Measurements from ENCODE around the gene METRNL. TPM values are rescaled to one million over a fixed set of nuclear protein-coding genes. Genes with fewer than 3 reads are reported as not detected.
"Not testable (repeated sequence)": the region's sequence is repeated elsewhere in the genome, so short reads cannot be mapped to it uniquely, and the experiment has no call there.

METRNL gene
- total RNA-seq, 1 donor = 72.7 TPM

DNA sequence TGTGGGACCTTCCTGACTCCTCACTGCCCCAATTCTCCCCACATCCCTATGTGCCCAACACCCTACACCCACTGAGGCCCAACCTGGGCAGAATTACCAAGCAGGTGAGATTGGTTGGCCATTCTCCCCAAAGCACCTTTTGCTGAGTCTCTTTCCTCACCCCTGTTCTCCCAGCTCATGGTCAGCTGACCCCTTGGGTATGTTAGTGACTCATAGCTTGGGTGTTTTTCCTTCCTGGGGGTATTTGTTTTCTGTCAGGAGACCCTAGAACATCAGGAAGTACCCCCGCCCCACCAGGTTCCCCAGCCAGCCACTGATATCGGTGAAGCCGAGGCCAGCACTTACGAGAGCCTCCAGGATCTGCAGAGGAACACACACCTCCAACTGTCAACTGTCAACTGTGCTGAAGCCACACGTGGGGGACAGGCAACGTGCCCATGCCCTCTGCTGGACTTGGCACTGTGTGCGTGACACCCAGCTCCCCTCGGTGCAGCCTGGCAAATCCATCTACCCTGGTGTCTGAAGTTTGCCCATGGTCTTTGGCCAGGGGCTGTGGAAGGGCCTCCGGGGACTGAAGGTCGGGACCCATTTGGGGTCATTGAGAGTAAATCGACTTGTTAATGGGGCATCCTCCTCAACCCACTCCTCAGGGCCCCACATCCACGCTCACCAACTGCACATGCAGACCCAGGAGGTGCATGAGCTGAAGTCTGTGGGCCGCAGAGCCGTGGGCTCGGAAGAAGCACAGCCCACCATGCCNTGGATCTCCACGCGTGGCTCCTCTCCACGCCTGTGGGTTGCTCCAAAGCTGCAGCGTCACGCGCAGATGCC is 53.1 kb downstream of the METRNL start:
- Histone ChIP-seq H3K4me1 (ENCODE audit: insufficient read depth, low read length) (no peaks in the 10 kb centered on the region), H3K27me3 (ENCODE audit: insufficient read depth, low read length) (no peaks in the 10 kb centered on the region), H3K4me3 (ENCODE audit: low read length) (no peak overlapping the region), H3K9me3 (ENCODE audit: low read depth, low read length) (no peaks in the 10 kb centered on the region)

DNA sequence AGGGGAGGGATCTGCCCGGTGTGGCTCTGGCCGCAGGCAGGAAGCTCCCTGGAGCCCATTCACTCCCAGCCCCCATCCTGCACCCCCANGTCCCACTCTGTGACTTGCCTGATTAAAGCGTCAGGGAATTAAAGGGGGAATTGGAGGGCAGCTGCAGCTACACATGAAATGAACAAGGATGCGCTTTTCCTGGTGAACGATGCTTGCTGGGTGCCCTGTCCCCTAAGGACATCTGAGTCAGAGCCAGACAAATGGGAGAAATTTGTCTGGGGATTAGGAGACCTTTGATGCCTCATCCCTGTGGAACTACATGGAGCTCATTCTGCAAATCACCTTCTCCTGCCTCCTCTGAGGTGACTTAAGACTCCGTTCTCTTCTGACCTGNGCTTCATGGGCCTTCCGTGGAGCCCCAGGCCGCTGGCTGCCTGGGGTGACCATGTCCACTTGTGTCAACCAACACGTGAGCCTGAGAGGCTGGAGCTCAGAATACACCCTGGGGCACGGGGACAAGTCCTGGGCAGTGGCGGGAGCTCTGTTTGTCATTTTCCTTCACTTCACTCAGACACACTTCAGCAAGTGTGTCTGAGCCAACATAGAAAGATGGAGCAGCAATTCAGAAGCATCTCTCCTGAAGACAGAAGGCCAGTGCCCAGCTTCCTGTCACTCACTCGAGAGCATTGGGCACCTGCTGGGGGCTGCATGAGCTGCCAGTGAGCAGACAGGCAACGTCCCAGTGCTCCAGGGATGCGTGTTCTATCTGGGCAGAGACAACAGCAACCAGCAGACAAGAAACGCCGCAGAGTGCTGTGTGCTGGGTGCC is 54.1 kb downstream of the METRNL start:
- Histone ChIP-seq H3K9me3 (ENCODE audit: low read depth, low read length) (no peaks in the 10 kb centered on the region), H3K4me1 (ENCODE audit: insufficient read depth, low read length) (no peaks in the 10 kb centered on the region), H3K27me3 (ENCODE audit: insufficient read depth, low read length) (no peaks in the 10 kb centered on the region)

DNA sequence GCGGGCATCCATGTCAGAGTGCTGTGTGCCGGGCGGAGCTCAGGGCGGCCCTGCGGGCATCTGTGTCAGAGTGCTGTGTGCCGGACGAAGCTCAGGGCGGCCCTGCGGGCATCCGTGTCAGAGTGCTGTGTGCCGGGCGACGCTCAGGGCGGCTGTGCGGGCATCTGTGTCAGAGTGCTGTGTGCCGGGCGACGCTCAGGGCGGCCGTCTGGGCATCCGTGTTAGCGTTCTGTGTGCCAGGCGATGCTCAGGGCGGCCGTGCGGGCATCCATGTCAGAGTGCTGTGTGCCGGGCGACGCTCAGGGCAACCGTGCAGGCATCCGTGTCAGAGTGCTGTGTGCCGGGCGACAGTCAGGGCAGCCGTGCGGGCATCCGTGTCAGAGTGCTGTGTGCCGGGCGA is 55.0 kb downstream of the METRNL start:
- H3K4me1 ChIP-seq (ENCODE audit: insufficient read depth, low read length); H3K27me3 ChIP-seq (ENCODE audit: insufficient read depth, low read length); H3K9me3 ChIP-seq (ENCODE audit: low read depth, low read length); H3K4me3 ChIP-seq (ENCODE audit: low read length): not testable (repeated sequence)

More for the DNA sequence above, 54.1 kb downstream of the METRNL start:
- H3K4me3 ChIP-seq (ENCODE audit: low read length) = no peak overlapping the region

DNA sequence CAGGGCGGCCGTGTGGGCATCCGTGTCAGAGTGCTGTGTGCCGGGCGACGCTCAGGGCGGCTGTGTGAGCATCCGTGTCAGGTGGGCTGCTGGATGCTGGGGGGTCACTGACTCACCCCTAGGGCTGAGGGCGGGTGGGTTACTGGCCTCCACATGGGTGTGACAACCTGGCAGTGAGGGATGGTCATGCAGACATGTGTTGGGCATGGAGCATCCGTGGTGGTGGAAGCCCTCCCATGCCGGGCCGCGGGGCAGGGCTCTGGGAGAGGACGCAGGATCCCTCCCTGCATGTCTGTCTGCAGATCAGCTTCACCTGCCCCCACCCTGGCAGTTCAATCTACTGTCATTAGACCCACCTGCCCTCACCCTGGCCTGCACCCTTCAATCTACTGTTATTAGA is 56.3 kb downstream of the METRNL start:
- H3K4me1 ChIP-seq (ENCODE audit: insufficient read depth, low read length) = no peaks in the 10 kb centered on the region
- H3K4me3 ChIP-seq (ENCODE audit: low read length) = no peak overlapping the region
- no peaks in the 10 kb centered on the region for H3K9me3 ChIP-seq (ENCODE audit: low read depth, low read length)
- no peaks in the 10 kb centered on the region for H3K27me3 ChIP-seq (ENCODE audit: insufficient read depth, low read length)

DNA sequence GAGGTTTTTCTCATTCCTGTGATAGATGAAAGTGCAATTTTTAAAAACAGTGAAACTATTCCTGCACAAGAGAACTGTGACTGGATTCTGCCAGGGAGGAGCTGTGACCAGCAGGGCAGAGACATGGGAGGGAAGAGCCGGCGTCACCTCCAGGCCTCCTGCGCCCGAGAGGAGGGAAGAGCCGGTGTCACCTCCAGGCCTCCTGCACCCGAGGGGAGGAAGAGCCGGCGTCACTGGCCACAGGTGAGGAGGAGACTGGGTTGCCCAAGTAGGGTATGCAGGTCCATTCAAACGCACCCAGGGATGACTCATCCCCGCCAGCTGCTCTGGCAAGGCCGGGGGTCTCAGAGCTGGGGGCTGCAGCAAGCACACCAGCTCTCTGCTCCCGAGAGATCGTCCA is 56.7 kb downstream of the METRNL start:
- H3K4me1 ChIP-seq (ENCODE audit: insufficient read depth, low read length) = no peaks in the 10 kb centered on the region
- H3K9me3 ChIP-seq (ENCODE audit: low read depth, low read length) = no peaks in the 10 kb centered on the region
- no peak overlapping the region for H3K4me3 ChIP-seq (ENCODE audit: low read length)
- H3K27me3 ChIP-seq (ENCODE audit: insufficient read depth, low read length) = no peaks in the 10 kb centered on the region

DNA sequence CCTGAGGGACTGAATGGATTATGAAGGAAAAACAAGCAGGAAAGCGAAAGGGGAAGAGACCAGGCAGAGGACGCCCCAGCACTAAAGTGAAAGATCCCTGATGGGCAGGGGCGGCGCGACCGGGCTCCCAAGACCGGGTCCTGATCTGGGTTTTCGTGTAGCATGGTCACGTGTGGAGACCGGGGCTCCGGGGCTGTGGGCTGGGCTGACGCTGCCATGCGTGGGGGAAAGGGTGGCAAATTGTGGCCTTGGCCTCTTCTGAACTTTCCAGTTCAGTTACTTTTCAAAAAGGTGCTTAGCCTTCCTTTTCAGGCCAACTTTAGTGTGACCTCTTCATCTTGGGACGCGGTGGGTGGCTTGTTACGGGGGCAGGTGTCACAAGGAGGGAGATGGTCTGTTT is 57.5 kb downstream of the METRNL start:
- Histone ChIP-seq H3K4me3 (ENCODE audit: low read length) (no peak overlapping the region), H3K27me3 (ENCODE audit: insufficient read depth, low read length) (no peaks in the 10 kb centered on the region), H3K9me3 (ENCODE audit: low read depth, low read length) (no peaks in the 10 kb centered on the region), H3K4me1 (ENCODE audit: insufficient read depth, low read length) (no peaks in the 10 kb centered on the region)

DNA sequence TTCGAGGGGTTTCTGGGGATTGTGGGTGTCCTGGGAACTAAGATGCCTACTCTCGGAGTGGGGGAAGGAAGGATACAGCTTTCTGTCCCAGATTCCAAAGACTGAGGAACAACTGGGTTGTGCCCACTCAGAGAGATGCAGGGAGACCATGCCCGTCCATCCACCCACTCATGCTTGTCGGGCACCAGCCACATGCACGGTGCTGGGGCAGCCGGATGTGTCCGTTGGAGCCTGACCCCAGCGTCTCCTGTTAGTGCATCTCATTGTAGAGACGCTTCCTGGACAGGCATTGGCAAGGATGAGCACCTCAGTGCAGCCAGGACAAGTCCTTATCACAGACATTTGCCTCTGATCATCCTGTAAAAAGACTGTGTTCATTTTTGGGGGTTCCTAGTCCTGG is 58.1 kb downstream of the METRNL start:
- no peak overlapping the region for H3K4me3 ChIP-seq (ENCODE audit: low read length)
- H3K9me3 ChIP-seq (ENCODE audit: low read depth, low read length) = no peaks in the 10 kb centered on the region
- no peaks in the 10 kb centered on the region for H3K4me1 ChIP-seq (ENCODE audit: insufficient read depth, low read length)
- H3K27me3 ChIP-seq (ENCODE audit: insufficient read depth, low read length) = no peaks in the 10 kb centered on the region

DNA sequence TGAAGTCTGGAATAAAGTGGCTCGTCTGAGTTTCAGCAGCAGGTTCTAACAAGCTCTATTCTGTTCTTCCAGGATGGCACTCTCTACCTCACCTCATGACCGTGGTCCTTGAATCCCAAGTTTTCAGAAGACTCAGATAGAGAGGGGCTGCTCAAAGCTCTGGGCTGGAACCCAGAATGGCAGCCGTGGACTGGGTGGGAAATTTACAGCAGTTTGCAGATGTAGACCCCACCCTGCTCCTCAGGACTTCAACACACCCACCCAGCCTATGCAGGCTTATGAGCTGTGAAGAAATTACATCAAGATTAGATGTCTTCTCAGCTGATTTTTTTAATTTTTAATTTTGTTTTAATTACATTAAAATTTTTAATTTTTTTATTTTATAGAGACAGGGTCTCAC is 59.4 kb downstream of the METRNL start:
- Histone ChIP-seq H3K9me3 (ENCODE audit: low read depth, low read length) (no peaks in the 10 kb centered on the region), H3K4me1 (ENCODE audit: insufficient read depth, low read length) (no peaks in the 10 kb centered on the region), H3K27me3 (ENCODE audit: insufficient read depth, low read length) (no peaks in the 10 kb centered on the region), H3K4me3 (ENCODE audit: low read length) (no peak overlapping the region)

DNA sequence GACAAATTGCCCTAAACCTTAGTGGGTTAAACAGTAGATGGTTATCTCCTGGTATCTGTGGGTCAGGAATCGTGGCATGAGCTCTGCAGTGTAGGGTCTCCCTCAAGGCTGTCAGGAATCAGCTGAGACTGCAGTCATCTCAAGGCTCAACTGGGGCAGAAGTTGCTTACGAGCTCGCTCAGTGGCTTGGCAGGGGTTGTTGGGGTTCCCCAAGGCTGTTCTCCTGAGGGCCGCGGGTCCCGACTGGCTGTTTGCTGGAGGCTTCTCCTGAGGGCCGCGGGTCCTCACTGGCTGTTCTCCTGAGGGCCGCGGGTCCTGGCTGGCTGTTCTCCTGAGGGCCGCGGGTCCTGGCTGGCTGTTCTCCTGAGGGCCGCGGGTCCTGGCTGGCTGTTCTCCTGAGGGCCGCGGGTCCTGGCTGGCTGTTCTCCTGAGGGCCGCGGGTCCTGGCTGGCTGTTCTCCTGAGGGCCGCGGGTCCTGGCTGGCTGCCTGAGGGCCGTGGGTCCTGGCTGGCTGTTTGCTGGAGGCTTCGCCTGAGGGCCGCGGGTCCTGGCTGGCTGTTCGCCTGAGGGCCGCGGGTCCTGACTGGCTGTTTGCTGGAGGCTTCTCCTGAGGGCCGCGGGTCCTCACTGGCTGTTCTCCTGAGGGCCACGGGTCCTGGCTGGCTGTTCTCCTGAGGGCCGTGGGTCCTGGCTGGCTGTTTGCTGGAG is 60.3 kb downstream of the METRNL start:
- not testable (repeated sequence) for H3K9me3 ChIP-seq (ENCODE audit: low read depth, low read length); H3K4me3 ChIP-seq (ENCODE audit: low read length); H3K4me1 ChIP-seq (ENCODE audit: insufficient read depth, low read length); H3K27me3 ChIP-seq (ENCODE audit: insufficient read depth, low read length)

DNA sequence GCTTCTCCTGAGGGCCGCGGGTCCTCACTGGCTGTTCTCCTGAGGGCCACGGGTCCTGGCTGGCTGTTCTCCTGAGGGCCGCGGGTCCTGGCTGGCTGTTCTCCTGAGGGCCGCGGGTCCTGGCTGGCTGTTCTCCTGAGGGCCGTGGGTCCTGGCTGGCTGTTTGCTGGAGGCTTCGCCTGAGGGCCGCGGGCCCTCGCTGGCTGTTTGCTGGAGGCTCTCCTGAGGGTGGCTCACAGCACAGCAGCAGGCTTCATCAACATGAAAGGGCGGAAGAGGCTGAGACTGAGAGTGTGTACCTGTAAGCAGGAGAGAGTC is 60.8 kb downstream of the METRNL start:
- not testable (repeated sequence) for H3K4me1 ChIP-seq (ENCODE audit: insufficient read depth, low read length); H3K9me3 ChIP-seq (ENCODE audit: low read depth, low read length); H3K27me3 ChIP-seq (ENCODE audit: insufficient read depth, low read length); H3K4me3 ChIP-seq (ENCODE audit: low read length)

DNA sequence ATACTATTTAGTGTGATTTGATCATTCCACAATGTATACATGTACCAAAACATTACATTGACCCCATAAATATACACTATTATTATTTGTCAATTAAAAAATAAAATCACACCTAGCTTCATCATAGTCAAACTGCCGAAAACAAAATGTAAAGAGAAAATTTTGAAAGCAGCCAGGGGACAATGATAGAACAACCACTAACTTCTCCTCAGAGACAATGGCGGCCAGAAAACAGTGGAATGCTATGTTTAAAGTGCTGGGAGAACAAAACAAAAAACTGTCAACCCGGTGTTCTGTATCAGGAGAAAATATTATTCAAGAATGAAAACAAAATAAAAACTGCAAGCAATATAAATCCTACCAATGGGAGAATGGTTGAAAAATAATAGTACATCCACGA is 63.2 kb downstream of the METRNL start:
- Histone ChIP-seq H3K4me1 (ENCODE audit: insufficient read depth, low read length) (no peaks in the 10 kb centered on the region), H3K9me3 (ENCODE audit: low read depth, low read length) (no peaks in the 10 kb centered on the region), H3K27me3 (ENCODE audit: insufficient read depth, low read length) (no peaks in the 10 kb centered on the region), H3K4me3 (ENCODE audit: low read length) (no peak overlapping the region)

DNA sequence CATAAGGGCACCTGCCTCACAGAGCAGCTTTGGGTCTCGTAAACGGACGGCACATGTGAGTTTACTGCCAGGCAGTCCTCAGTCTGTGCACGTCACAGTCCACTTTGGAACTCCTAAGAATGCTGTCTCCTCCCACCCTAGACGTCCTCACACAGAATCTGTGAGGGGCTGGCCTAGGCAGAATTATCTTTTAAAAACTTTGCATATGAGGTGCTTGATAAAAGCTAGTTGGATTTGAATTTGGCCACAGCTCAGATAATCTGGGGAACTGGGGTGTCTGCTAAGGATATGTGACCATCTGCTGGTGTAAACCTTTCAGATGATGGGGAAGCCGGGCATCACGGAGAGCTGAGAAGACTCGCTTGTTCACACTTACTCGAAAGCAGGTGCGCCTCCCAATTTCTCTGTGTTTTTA is 64.4 kb downstream of the METRNL start:
- Histone ChIP-seq H3K27me3 (ENCODE audit: insufficient read depth, low read length) (no peaks in the 10 kb centered on the region), H3K4me3 (ENCODE audit: low read length) (no peak overlapping the region), H3K4me1 (ENCODE audit: insufficient read depth, low read length) (no peaks in the 10 kb centered on the region), H3K9me3 (ENCODE audit: low read depth, low read length) (no peaks in the 10 kb centered on the region)

Other genes with a start within 250 kb of the METRNL start
- not detected for gene ZNF750, start 239.6 kb upstream of the METRNL start, total RNA-seq

All from mononuclear cell (primary cell).